ENCODE data around the gene DHX58.
"Not testable (repeated sequence)": the region's sequence is repeated elsewhere in the genome, so short reads cannot be mapped to it uniquely, and the experiment has no call there.

The DHX58 gene

DNA sequence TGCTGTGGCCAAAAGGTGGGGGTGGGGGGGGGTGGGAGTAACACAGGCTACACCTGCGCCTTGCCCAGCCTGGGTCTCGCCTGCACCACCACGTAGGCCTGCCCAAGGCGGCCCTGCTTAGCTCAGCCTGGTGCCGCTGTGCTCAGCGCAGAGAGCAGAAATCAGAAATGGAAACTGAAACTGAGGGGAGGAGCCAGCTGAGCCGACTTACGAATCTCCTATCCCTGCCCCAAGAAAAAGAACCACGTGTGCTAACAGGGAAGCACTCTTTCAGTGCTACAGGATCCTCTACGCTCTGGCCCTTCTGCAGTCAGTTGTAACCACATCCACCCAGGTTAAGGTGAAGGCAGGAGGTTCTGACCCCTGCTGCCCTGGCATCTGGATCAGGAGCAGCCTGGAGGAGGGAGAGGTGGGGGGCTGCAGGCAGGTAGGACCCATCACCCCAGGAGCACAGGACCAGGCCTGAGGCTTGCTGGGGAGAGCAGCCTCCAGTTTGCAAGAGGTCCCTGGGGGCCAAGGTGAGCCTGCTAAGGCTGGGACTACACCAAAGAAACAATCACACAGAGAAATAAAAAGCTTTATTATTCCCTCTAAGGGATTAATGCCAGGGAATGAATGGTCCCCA lies at the start of gene DHX58:
TSS of gene DHX58 (minus strand) at position 163 of the 625 bp plus-strand sequence. CDS start 822 bp downstream, outside the sequence.
- peak; percentile 41 to 90 for DNase-seq

DNA sequence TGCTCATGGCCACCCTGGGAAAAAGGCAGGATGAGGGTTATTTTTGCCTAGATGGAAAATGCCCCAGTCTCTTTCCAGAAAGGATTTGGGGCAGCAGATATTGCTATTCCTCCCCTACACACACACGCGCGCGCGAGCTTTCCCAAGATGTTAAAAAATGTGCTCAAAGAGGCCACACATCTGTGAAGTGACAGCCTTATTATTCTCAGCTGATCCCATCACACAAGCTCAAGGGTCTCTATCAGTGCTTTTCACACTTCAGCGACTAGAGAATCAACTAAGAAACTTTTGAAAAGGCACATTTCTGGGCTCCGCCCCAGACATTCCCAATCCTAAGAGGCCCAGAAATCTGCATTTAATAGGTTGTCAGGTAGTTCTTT lies 48.0 kb upstream of the DHX58 start:
- no peak for DNase-seq

DNA sequence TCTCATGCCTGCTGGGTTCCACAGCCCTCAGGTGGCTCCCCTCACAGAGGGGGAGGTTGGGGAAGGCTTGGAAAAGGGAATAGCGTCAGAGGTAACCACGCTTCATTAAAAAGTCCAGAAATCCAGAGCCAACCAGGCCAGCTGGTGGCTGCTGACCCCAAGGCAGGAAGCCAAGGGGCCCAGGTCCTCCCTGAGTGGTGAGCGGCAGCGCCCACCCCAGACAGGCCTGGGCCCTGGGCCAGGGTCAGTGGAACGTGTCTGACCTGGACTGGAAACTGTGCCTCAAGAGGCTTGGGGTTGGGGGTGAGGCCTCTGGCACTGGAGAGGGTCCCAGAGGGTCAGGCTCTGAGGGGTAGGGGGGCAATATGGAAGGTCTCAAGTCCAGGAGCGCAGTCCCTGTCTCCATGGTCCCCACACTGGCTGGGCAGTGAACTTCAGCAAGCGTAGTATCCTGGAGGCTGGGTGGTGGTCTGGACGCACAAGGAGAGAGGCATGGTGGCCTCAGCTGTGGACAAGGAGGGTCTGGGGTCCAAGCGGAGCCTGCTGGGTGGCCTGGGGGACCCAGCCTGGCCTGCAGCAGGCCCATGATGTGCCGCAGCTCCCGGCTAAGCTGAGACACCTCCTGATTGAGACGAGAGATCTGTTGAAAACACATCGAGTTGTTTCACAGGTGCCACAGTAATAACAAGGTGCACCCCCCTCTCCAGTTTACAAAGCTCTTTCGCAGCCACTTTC lies 47.4 kb upstream of the DHX58 start:
- no peak for DNase-seq

DNA sequence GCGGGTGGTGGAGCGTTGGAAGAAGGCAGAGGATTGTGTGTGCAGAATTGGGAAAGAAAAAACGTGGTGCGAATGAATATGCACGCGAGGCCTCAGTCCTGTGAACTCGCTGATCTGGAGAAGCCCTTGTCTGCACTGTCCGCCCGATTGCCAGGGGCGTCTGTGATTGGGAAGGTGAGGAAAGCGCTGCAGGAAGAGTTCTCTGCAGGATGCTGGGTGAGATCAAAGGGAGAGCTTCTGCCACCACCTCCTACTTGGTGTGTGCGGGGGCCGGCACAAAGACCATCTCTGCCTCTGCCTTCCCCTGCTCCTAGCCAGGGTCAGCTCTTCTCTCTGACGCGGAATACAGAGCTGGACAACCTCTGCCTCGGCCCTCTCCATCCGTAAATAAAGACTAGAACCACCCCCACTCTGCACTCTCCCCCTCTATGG lies 43.1 kb upstream of the DHX58 start:
- DNase-seq, result no peak

DNA sequence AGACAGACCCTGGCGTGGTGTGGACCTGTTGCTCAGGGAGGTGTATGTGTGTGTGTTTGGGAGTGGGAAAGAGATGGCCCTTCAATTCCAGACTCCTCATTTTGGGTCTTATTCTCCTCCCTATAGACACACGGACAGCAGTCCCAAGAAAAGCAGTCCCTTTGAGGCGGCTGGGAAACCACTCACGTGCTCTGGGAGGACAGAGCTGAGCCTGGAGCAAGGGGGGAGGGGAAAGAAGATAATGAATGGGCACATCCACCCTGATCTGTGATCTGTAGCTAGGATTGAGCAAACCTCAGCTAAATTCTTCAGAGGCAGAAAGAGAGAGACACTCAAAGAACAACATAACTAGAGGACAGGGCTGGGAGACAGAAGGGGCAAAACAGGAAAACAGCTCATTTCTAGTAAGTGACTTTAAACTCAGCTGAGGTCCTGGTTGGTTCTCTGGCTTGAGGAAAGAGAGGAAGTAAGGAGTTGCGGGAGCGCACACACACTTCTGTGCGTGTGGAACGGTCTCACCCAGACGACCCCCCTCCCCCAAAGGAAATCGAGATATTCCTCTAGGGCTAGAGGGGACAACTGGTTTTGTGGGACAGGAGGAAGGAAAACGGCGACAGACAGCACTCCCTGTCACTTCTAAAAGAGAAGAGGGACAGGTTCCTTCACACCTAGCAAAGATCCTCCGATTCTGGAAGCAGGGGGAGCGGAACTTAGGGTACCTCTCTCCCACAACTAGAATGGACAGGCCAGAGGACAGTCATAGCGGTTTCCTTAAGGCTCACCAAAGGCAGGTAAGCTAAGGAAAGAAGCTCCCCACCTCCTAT lies 41.6 kb upstream of the DHX58 start:
- peak in 1 of 2 donors; percentile 52 for DNase-seq

DNA sequence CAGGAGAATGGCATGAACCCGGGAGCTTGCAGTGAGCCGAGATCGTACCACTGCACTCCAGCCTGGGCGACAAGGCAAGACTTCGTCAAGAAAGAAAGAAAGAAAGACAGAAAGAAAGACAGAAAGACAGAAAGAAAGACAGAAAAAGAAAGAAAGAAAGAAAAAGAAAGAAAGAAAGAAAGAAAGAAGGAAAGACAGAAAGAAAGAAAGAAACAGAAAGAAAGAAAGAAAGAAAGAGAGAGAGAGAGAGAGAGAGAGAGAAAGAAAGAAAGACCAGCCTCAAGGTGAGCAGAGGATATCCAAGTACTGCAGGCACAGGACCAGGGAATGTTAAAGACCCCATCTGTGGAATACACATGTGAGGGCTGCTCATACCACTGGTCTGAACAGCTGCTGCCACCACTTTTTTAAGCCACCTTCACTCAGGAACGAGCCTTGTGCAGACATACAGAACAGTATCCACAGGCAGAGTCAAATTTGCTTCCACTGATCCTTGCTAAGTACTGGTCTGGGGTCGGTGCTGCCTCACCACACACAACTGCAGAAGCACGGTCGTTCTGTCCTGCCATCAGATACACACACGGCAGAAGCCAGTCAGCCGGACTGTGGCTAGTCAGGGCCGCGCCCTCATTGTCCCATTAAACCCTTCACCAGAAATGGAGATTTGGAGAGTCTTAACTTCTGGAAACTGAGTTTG lies 34.5 kb upstream of the DHX58 start:
- no peak for DNase-seq

DNA sequence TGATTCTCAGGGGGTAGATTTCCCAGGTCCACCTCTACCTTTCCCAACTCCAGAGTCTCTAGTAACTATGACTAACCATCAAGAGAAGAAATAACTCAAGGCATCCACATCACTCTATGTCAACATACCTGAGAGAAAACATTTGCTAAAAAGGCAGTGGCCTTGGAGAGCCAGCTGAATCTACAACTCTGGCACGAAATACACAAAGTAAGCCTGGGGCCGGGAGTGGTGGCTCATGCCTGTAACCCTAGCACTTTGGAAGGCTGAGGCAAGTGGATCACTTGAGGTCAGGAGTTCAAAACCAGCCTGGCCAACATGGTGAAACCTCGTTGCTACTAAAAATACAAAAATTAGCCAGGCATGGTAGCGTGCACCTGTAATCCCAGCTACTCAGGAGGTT lies 30.6 kb upstream of the DHX58 start:
- not testable (repeated sequence) for DNase-seq

DNA sequence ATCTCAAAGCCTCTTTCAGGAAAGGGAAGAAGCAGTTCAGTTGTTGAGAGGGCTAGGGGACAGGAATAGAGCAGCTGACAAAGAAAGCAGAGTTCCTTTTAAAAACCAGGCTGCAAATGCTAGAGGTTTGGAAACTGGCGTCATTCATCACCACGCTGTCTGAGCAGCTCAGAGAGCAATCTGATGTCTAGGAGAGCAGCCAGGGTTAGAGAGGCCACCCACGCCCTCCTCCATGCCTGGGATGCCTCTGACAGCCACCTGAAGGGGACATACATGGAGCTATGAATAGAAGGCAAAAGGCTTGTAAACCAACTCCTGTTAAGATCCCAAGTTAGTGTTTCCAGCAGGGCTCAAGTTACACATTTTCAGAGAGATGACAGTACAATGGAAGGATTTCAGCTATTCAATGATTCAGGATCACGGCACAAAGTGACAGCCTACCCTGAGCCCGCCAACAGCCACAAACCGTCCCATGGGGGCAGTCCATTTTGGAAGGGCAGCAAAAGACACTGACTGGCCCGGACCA lies 29.9 kb upstream of the DHX58 start:
- no peak for DNase-seq

DNA sequence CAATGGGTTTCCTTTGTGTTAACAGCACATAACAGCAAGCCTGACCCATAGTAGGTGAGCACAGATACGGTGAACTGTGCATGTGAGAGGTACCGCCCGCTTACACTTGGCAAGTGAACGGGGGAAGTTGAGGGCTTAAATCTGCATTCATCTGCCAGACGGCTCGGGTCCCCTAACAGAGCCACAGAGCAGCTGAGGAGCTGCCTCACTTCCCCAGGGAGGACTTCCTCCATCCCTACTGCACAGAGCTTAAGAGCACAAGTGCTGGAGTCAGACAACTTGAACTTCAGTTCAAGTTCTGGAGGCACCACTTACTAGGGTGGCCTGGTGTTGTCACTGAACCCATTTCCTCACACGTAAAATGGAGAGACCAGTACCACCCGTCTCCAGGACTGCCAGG lies 28.9 kb upstream of the DHX58 start:
- DNase-seq, result no peak

DNA sequence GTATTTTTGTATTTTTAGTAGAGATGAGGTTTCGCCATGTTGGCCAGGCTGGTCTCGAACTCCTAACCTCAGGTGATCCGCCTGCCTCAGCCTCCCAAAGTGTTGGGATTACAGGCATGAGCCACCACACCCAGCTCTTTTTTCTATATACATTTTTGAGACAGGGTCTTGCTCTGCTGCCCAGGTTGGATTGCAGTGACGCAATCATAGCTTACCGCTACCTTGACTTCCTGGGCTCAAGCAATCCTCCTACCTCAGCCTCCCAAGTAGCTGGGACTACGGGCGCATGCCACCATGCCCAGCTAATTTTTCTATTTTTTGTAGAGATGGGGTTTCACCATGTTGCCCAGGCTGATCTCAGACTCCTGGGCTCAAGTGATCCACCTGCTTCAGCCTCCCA lies 28.2 kb upstream of the DHX58 start:
- not testable (repeated sequence) for DNase-seq

DNA sequence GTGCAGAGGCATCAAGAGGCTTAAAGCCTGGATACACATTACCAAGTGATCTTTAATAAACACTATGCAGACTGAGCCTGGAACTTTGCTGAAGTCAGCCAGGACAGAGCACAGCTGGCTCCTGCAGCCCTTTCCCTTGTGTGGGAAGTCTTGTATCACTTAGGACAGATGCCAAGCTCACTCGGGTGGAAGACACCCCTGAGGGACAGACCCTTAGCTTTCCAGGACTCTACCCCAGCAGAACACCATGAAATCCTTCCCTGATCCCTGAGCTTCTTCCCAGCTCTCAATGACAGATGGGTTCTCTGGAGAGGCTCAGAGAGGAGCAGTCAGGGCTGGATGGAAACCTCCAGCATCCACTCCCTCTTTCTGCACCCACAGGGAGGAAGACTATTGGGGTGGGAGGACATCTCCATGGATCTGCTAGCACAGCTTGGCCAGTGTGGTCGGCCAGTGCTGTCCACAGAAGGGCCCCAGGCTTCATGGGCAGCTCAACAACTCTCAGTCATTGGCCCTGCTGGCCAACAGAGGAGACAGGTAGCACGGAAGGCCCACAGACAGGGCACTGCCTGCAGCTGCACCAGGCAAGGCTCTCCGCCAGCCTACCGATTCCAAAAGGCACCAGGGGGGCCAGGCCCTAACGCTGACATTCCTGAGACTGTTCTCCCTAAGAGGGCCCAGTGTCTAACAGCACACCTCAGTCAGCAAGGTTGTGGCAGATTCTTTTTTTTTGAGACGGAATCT lies 26.4 kb upstream of the DHX58 start:
- DNase-seq, result no peak

DNA sequence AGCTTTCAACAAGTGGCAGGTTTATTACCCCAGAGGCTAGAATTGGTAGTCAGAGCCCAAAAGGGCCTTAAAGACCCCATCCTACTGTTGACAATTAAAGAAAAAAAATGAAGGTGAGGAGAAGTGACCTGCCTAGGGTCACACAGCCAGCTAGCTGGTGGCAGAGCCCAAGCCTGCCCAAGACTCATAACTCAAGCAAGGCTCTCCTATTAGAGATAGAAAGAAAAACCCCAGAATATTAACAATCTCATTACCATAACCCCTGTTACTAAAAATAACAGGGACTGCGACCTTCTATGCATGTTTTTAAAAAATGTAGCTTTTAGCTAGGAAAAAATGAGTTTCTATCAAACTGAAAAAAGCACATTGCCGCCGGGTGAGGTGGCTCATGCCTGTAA lies 24.1 kb upstream of the DHX58 start:
- DNase-seq, result no peak

DNA sequence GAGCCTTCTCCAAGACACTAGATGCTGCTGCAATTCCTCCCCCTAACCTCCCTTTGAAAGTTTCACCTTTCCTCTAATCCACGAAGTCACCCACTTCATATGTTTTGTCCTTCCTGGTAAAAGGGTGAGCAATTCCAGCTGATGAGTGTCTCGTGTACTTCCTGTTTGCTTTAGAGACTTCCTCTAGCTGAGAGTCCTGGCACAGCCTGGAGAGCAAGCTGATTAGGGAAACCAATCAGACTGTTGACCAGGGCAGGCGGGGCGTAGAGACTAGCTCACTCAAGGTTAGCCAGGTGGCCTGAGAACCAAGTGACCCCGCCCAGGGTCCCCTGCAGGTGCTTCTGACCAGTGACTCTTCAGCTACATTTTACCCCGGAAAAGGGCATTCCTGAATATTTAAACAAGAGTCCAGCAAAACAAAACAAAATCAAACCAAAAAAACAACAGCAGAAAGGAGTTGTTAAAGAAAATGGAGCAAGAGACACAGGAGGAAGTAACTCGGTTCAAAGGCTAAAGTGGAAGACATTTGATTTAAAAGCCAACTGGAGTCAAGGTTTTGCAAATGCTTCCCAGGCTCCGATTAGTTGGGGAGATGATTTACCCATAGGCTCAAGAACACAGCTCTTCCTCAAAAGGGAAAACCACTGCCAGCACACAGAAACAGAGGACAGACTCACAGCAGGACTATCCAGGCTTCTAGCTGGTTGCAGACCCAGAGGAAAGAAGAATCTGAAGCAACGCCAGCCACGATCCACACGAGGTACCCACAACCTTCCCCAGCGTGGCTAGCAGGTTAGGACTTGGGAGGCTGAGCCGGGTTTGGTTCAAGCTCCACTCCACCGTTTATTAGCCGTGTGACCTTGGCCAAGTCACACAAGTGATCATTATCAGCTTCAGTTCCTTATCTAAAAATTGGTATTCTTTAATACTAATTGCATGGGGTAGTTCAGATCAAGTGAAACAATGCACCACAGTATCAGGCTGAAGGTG lies 23.4 kb upstream of the DHX58 start:
- peak; percentile 9 to 13 for DNase-seq

DNA sequence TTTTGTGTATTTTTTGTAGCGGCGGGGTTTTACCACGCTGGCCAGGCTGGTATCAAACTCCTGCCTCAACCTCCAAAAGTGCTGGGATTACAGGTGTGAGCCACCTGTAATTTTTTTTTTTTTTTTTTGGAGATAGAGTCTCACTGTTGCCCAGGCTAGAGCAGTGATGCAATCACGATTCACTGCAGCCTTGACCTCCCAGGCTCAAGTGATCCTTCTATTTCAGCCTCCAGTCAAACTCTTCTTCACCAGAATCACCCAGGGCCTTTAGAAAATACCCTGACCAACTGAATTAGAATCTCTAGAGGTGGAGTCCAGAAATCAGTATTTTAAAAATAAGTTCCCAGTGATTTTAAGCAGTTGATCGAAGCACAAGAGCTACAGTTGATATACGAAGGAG lies 22.6 kb upstream of the DHX58 start:
- DNase-seq, result no peak

DNA sequence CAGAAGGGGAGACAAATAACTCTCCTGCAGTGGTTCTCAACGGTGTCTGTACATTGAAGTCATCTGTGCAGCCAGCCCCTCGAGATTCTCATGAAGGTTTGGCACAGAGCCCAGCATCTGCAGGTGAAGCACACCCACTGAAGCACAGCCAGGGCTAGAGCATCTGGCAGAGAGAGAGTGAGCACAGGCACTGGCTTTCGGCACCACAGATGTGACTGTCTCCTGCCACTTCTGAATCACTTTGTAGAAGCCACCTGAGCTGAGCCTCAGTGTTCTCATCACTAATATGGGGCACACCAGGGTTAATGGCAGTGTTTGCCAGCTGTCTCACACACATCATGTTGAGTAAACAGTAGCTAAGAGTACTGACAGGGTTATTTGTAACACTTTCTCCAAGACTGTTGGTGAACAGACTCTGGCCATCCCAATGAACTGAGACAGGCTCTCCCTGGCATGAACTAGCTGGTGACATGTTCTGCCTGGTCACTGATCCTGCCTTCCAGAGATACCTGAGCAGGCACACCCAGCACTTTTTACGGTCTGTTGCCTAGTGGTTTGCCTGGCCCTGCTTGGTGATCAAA lies 21.0 kb upstream of the DHX58 start:
- no peak for DNase-seq

DNA sequence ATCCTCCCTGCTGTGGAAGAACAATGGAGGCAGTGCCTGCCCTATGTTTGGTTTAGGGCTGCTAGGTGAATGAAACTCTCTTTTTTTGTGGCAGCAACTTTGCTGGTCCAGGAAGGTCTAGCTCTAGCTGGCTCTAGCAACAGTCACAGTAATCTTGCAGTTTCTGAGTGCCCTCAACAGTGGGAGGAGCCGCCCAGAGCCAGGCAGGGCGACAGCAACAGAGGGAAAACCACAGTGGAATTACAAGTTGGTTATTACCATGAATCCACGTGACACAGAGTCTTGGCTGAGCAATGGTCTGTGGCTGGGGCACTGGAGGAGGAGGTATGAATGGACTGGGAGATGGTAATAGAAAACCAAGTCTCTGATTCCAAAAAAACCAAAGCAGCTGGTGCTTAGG lies 20.4 kb upstream of the DHX58 start:
- peak; percentile 10 to 16 for DNase-seq

DNA sequence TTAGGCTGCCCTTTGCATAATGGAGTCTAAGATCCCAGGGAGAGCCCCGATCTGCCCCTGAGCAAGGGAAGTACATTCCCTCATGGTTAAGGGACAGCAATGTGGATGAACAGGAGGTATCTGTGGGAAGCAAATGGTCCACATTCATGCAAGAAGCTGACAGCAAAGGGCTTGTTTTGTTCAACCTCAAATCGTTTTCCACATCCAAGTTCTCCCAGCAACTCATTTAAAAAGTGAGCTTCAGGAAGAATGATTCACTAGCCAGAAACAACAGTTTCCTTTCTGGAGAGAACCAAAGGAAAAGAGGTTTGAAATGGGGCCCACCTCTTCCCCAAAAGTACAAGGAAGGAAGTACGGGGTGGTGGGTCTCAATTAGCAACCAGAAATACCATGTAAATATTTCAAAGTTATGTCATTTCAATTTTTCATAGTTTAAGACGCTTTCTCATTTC lies 19.5 kb upstream of the DHX58 start:
- DNase-seq, result peak in 1 of 2 donors; percentile 25

DNA sequence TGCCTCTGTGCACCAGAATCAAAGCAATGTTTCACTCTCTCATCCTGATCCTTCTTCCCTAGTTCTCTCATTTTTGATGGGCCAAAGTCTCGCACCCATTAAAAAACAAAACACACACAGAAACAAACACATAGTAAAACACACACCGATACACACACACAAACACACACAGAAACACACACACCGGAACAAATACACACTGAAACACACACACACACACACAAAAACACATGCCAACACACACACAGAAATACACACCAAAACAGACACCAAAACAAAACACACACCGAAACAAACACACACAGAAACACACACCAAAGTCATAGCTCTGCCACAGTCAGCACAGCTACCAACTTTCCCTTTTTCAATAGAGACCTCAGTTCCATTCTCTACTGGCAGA lies 18.7 kb upstream of the DHX58 start:
- DNase-seq, result no peak

DNA sequence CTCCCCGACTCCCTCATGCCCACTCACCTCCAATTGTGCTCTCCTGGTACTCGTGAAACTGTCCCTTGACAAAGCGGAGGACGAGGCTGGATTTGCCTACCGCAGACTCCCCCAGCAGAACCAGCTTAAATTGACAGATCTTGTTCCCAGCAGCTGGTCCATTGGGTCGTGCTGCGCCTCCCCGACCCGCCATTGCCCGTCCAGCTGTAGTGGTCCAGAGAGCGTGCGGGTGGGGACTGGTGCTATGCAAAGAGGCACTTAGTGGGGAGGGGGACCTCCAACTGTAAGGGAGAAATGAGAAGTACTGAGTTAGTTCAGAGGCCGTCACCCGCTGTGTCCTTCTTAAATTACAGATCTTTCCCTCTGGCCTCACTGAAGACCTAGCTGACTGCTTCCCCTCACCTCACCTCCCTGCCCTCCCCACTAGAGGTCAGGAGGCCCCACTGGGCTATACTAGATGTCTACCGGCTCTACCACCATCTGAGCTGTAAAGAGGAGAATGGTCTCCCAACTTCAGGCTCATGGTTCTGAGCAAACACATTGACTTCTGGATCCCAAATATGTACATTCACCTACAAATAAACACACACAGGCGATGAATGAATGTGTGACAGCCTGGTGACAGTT lies 17.9 kb upstream of the DHX58 start:
- DNase-seq, result no peak

Data from bone marrow (tissue), 2 donors.